GM19099 (cell line): ENCODE results near the gene RAB11FIP3.

Experiments
- POLR2A ChIP-seq: IDR thresholded peaks from 3 replicates; pipeline ENCODE4 v1.6.1; 2011; ENCODE audit warnings: low read depth; ENCODE audit not compliant: insufficient read length; ENCODE audit errors: extremely low read depth

The RAB11FIP3 gene

GRCh38 chr16:386641-387156 lies 38.8 kb upstream of the RAB11FIP3 start:
- no peak for TF ChIP-seq POLR2A

DNA sequence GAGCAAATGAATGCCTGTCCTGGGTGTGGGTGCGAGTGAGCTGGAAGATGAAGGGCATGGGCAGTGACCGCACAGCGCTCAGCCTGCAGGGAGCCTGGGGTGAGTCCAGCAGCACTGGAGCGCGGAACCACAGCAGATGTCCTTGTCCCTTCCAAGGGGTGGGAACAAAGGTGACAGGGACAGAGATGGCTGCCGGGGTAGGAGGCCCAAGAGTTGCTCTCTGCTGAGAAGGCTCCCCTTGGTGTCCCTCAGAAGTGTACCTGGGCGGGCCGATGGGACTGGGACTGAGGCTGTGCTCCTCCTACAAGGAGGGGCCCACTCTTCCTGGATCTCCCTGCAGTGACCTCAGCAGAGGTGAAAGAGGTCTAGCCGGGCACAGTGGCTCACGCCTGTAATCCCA lies 36.1 kb upstream of the RAB11FIP3 start:
- no peak for TF ChIP-seq POLR2A

GRCh38 chr16:391885-392335 lies 33.5 kb upstream of the RAB11FIP3 start:
- TF ChIP-seq POLR2A: no peak

DNA sequence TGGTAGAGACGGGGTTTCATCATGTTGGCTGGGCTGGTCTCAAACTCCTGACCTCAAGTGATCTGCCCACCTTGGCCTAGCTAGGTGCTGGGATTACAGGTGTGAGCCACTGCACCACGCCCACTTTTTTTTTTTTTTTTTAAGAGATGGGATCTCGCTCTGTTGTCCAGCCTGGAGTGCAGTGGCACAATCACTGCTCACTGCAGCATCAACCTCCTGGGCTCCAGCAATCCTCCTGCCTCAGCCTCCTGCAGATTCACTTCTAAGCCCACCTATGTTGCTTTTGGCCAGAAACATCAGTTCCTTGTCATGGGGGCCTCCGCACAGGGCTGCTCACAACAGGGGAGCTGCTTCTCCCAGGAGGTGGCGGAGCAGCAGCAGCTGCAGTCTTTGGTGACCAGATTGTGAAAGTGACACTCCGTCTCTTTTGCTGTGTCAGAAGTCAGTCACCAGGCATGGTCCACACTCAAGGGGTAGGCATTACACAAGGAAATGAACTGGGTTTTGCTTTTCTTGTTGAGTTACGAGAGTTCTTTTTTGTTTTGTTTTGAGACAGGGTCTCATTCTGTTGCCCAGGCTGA lies 32.9 kb upstream of the RAB11FIP3 start:
- no peak for TF ChIP-seq POLR2A

- TF ChIP-seq POLR2A: no peak
These were observed 29.2 kb upstream of the RAB11FIP3 start for GRCh38 chr16:396199-396598.

GRCh38 chr16:396605-397004 lies 28.8 kb upstream of the RAB11FIP3 start:
- TF ChIP-seq POLR2A: no peak

DNA sequence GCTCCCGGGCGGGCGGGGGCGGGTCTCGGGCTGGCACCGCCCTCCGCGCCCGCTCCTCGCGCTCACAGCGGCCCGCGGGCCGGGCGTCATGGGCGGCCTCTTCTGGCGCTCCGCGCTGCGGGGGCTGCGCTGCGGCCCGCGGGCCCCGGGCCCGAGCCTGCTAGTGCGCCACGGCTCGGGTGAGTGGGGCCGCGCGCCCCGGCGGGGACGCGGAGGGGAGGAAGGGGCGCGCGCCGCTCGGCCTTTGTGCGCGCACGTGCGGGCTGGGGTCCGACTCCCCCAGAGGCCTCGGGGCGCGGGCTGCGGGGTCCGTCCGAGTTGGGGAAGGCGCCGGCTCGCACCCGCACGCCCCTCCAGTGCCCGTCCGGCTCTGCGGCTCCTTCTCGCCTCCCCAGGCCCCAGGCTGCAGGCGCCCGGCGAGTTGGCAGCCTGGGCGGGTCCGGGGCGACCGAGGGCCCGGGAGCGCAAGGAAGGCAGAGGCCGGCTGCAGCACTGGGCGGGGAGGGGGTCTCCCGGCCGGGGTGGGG lies 28.3 kb upstream of the RAB11FIP3 start, which contains the start of gene NME4:
TSS of gene NME4 (plus strand) at position 65 of the 527 bp plus-strand sequence. CDS start at position 89, 24 bp downstream.
- TF ChIP-seq POLR2A: peak; percentile 52

GRCh38 chr16:397736-398332 lies 27.6 kb upstream of the RAB11FIP3 start:
- no peak for TF ChIP-seq POLR2A

- no peak for TF ChIP-seq POLR2A
These were observed 26.7 kb upstream of the RAB11FIP3 start for GRCh38 chr16:398561-399339.

- no peak for TF ChIP-seq POLR2A
These were observed 26.0 kb upstream of the RAB11FIP3 start for GRCh38 chr16:399340-400019.

- no peak for TF ChIP-seq POLR2A
These were observed 25.3 kb upstream of the RAB11FIP3 start for GRCh38 chr16:400061-400591.

DNA sequence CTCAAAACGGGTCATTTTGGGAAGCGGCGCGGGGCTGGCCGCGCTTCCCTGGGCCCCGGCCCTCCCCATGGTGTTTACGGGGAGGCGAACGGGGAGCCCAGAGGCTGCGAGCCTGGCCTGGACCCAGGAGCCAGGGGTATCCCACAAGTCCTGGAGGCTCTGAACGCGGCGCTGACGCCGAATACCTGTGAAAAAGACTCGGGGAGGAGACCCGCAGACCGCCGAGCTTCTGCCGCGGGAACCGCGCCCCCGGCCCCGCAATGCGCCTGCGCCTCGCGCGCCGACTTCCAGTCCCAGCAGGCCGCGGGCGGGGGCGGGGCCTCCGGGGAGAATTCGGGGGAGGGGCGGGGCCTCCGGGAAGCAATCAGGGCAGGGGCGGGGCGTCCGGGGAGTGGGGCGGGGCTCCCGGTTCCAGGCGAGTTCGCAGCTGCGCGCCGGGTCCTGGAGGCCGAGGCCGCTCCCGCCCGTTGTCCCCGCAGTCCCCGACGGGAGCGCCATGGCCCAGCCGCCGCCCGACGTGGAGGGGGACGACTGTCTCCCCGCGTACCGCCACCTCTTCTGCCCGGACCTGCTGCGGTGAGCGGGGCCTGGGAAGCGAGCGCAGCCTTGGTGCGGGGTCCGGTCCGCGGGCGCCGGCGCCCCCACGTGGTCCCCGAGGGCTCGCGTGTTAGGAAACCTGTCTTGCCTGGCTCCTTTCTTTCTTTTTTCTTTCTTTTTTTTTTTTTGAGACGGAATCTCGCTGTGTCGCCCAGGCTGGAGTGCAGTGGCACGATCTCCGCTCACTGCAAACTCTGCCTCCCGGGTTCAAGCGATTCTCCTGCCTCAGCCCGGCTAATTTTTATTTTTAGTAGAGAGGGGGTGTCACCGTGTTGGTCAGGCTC lies 23.7 kb upstream of the RAB11FIP3 start, which contains the start of gene DECR2:
TSS of gene DECR2 (plus strand) at position 418 of the 881 bp plus-strand sequence. CDS start at position 497, 79 bp downstream.
- peak; percentile 85 for TF ChIP-seq POLR2A

DNA sequence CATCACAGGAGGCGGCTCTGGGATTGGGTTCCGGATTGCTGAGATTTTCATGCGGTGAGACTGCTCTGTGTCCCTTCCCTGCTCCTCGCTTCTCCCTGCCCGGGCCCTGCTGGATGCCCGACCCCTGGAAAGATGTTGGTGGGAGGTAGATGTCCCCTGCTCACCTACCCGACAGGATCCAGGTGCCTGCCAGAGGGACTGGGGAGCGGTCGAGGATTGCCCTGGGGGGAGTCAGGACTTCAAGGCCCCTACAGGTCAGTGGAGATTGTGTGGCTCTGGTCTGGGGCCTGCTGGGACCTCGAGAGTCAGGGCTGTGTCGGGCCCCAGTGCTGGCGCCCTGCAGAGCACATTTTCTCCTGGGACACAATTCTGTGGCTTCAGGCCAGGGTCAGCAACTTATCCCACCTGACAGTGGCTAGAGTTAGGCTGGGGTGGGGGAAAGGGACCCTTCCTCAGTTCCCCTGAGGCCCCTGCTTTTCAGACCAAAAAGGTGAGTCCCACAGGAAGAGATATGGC lies 20.4 kb upstream of the RAB11FIP3 start:
- no peak for TF ChIP-seq POLR2A
